Large intestine (tissue), 3 donors: ENCODE results near the gene ORC6. TPM values are rescaled to one million over a fixed set of nuclear protein-coding genes. Genes with fewer than 3 reads are reported as not detected.
"Not testable (repeated sequence)": the region's sequence is repeated elsewhere in the genome, so short reads cannot be mapped to it uniquely, and the experiment has no call there.

ENCODE experiments used
- DNase-seq, 2 donors: peaks; one replicate each; pipeline versions ENCODE4 v3.0.0 to v3.0.0-alpha.2; 2013
- H3K27ac ChIP-seq: one replicate; pipeline ENCODE4 v1.5.1; 2013; ENCODE audit warnings: low read length
- H3K27me3 ChIP-seq: 2 replicates; pipeline ENCODE4 v1.6.1; 2013; ENCODE audit warnings: low read length; ENCODE audit not compliant: control insufficient read depth, insufficient read depth
- H3K36me3 ChIP-seq: 2 replicates; pipeline ENCODE4 v1.6.1; 2013; ENCODE audit warnings: low read length; ENCODE audit not compliant: control insufficient read depth, insufficient read depth
- H3K4me1 ChIP-seq: one replicate; pipeline ENCODE4 v1.6.1; 2013; ENCODE audit warnings: low read length; ENCODE audit not compliant: control insufficient read depth, insufficient read depth
- H3K4me3 ChIP-seq: one replicate; pipeline ENCODE4 v1.5.1; 2013; ENCODE audit warnings: low read length
- H3K9me3 ChIP-seq: one replicate; pipeline ENCODE4 v1.6.1; 2013; ENCODE audit warnings: mild to moderate bottlenecking, low read depth, low read length, moderate library complexity; ENCODE audit not compliant: control insufficient read depth
- WGBS: methylation state at CpG from one replicate; pipeline ENCODE4 v1.1.5; 2013; ENCODE audit warnings: low lambda C conversion rate; ENCODE audit not compliant: insufficient coverage; 5-methylcytosine and 5-hydroxymethylcytosine counted together
- polyA plus RNA-seq: library from polyadenylated mRNA; unstranded; fragments of 120-200 nt; gene quantifications from one replicate; pipeline ENCODE4 v1.2.1, GENCODE V29; 2013

The ORC6 gene
- polyA plus RNA-seq, 1 donor, result 25.0 TPM

GRCh38 chr16:46681867-46682266 is 7.6 kb upstream of the ORC6 start:
- H3K4me3 ChIP-seq, H3K27me3 ChIP-seq, H3K9me3 ChIP-seq: not testable (repeated sequence)
- DNase-seq, result peak; percentile 25 to 57
- Histone ChIP-seq H3K4me1 (peaks cover 18% of the 10 kb centered on the region), H3K36me3 (peaks cover 30% of the 10 kb centered on the region), H3K27ac (peak overlapping the region; percentile 56)
- WGBS, result 0% methylated on average over 2 of the region's 2 CpGs

- H3K36me3 ChIP-seq, result no peaks in the 10 kb centered on the region
- peaks cover 2% of the 10 kb centered on the region for H3K9me3 ChIP-seq
- H3K4me3 ChIP-seq, result peak overlapping the region; percentile 81
- H3K27me3 ChIP-seq, result no peaks in the 10 kb centered on the region
- peak overlapping the region; percentile 96 for H3K27ac ChIP-seq
- no peak for DNase-seq
- WGBS, result 0% methylated on average over 1 of the region's 5 CpGs
- H3K4me1 ChIP-seq, result peaks cover 17% of the 10 kb centered on the region
Measured at GRCh38 chr16:46686815-46687473, 2.5 kb upstream of the ORC6 start.

GRCh38 chr16:46687486-46687885 is 2.0 kb upstream of the ORC6 start:
- Histone ChIP-seq H3K4me1 (peaks cover 14% of the 10 kb centered on the region), H3K27me3 (no peaks in the 10 kb centered on the region), H3K9me3 (peaks cover 2% of the 10 kb centered on the region), H3K27ac (peak overlapping the region; percentile 96), H3K36me3 (no peaks in the 10 kb centered on the region), H3K4me3 (peak overlapping the region; percentile 81)
- 81% methylated on average over 4 of the region's 9 CpGs for WGBS
- peak in 1 of 2 donors; percentile 23 for DNase-seq

GRCh38 chr16:46688101-46688653 is 1.3 kb upstream of the ORC6 start:
- no CpG with 5 or more reads among the region's 14 CpGs for WGBS
- peak overlapping the region; percentile 96 for H3K27ac ChIP-seq
- no peak for DNase-seq
- peaks cover 11% of the 10 kb centered on the region for H3K4me1 ChIP-seq
- peak overlapping the region; percentile 81 for H3K4me3 ChIP-seq
- peaks cover 2% of the 10 kb centered on the region for H3K9me3 ChIP-seq
- no peaks in the 10 kb centered on the region for H3K36me3 ChIP-seq
- H3K27me3 ChIP-seq, result no peaks in the 10 kb centered on the region

GRCh38 chr16:46688654-46689364 is 650 bp upstream of the ORC6 start, which contains the start of gene VPS35:
Gene VPS35, minus strand, starts transcription at chr16:46689178. Its CDS starts 45 bp downstream, at chr16:46689133.
- Histone ChIP-seq H3K4me3 (peak within 1 kb of the TSS; percentile 81), H3K36me3 (peaks cover 4% of the 10 kb centered on the region), H3K27me3 (no peaks in the 10 kb centered on the region), H3K27ac (peak within 1 kb of the TSS; percentile 96), H3K4me1 (peaks cover 7% of the 10 kb centered on the region), H3K9me3 (peaks cover 2% of the 10 kb centered on the region)
- peak; percentile 98 to 100 for DNase-seq
- WGBS, result no CpG with 5 or more reads among the region's 54 CpGs

GRCh38 chr16:46690281-46691178 is 1.1 kb downstream of the ORC6 start:
- H3K4me3 ChIP-seq, result peak overlapping the region; percentile 81
- H3K27ac ChIP-seq, result peak overlapping the region; percentile 96
- peaks cover 7% of the 10 kb centered on the region for H3K4me1 ChIP-seq
- H3K27me3 ChIP-seq, result no peaks in the 10 kb centered on the region
- H3K36me3 ChIP-seq, result peaks cover 7% of the 10 kb centered on the region
- DNase-seq, result peak; percentile 70 to 85
- no CpG with 5 or more reads among the region's 21 CpGs for WGBS
- H3K9me3 ChIP-seq, result peaks cover 2% of the 10 kb centered on the region

GRCh38 chr16:46691726-46692125 is 2.3 kb downstream of the ORC6 start:
- H3K9me3 ChIP-seq, result peaks cover 2% of the 10 kb centered on the region
- WGBS, result no CpG with 5 or more reads among the region's 4 CpGs
- H3K4me1 ChIP-seq, result peaks cover 7% of the 10 kb centered on the region
- peak overlapping the region; percentile 96 for H3K27ac ChIP-seq
- no peak overlapping the region for H3K4me3 ChIP-seq
- H3K36me3 ChIP-seq, result peaks cover 13% of the 10 kb centered on the region
- H3K27me3 ChIP-seq, result no peaks in the 10 kb centered on the region
- peak in 1 of 2 donors; percentile 55 for DNase-seq

- peaks cover 17% of the 10 kb centered on the region for H3K36me3 ChIP-seq
- H3K4me1 ChIP-seq, result peaks cover 7% of the 10 kb centered on the region
- no peak overlapping the region for H3K4me3 ChIP-seq
- DNase-seq, result no peak
- no peak overlapping the region for H3K27ac ChIP-seq
- WGBS, result no CpG with 5 or more reads among the region's 2 CpGs
- H3K27me3 ChIP-seq, result no peaks in the 10 kb centered on the region
- H3K9me3 ChIP-seq, result peaks cover 2% of the 10 kb centered on the region
Measured at GRCh38 chr16:46693598-46693997, 4.1 kb downstream of the ORC6 start.

GRCh38 chr16:46695937-46696336 is 6.5 kb downstream of the ORC6 start:
- WGBS, result no CpG with 5 or more reads among the region's 5 CpGs
- H3K27me3 ChIP-seq, result no peaks in the 10 kb centered on the region
- H3K4me1 ChIP-seq, result peaks cover 3% of the 10 kb centered on the region

GRCh38 chr16:46696957-46697356 is 7.5 kb downstream of the ORC6 start:
- no peak for DNase-seq

More at GRCh38 chr16:46695937-46696336, 6.5 kb downstream of the ORC6 start:
- Histone ChIP-seq H3K36me3 (peaks cover 17% of the 10 kb centered on the region), H3K9me3 (peaks cover 2% of the 10 kb centered on the region), H3K4me3 (no peak overlapping the region), H3K27ac (no peak overlapping the region)
- no peak for DNase-seq

More at GRCh38 chr16:46696957-46697356, 7.5 kb downstream of the ORC6 start:
- Histone ChIP-seq H3K4me3 (no peak overlapping the region), H3K4me1 (no peaks in the 10 kb centered on the region), H3K36me3 (peaks cover 17% of the 10 kb centered on the region), H3K27ac (no peak overlapping the region), H3K27me3 (no peaks in the 10 kb centered on the region), H3K9me3 (no peaks in the 10 kb centered on the region)
- no CpG with 5 or more reads among the region's 3 CpGs for WGBS
